HCEC 1CT (cell line): Measurements from ENCODE around the gene ZPBP2.
"Not testable (repeated sequence)": the region's sequence is repeated elsewhere in the genome, so short reads cannot be mapped to it uniquely, and the experiment has no call there.

Source experiments
- DNase-seq: peaks from one replicate; pipeline ENCODE4 v3.0.0-alpha.2; 2017

ZPBP2 gene

GRCh38 chr17:39867880-39868553, at the start of gene ZPBP2:
Gene ZPBP2, plus strand, starts transcription at chr17:39868202. Its CDS starts 153 bp downstream, at chr17:39868355.
- DNase-seq, result no peak

GRCh38 chr17:39818358-39819000, 49.5 kb upstream of the ZPBP2 start:
- no peak for DNase-seq

- DNase-seq, result no peak
Observed at GRCh38 chr17:39820541-39820940, 47.5 kb upstream of the ZPBP2 start.

GRCh38 chr17:39820987-39821386, 47.0 kb upstream of the ZPBP2 start:
- no peak for DNase-seq

- DNase-seq, result no peak
Observed at GRCh38 chr17:39822051-39822451, 46.0 kb upstream of the ZPBP2 start.

- DNase-seq, result no peak
Observed at GRCh38 chr17:39823407-39824054, 44.5 kb upstream of the ZPBP2 start.

- no peak for DNase-seq
Observed at GRCh38 chr17:39826334-39826733, 41.7 kb upstream of the ZPBP2 start.

- no peak for DNase-seq
Observed at GRCh38 chr17:39828443-39828842, 39.6 kb upstream of the ZPBP2 start.

GRCh38 chr17:39831588-39831987, 36.4 kb upstream of the ZPBP2 start:
- no peak for DNase-seq

- DNase-seq, result no peak
Observed at GRCh38 chr17:39834017-39834416, 34.0 kb upstream of the ZPBP2 start.

- DNase-seq, result no peak
Observed at GRCh38 chr17:39835038-39835786, 32.8 kb upstream of the ZPBP2 start.

- no peak for DNase-seq
Observed at GRCh38 chr17:39836117-39836516, 31.9 kb upstream of the ZPBP2 start.

GRCh38 chr17:39838057-39838456, 29.9 kb upstream of the ZPBP2 start:
- DNase-seq, result no peak

- DNase-seq, result no peak
Observed at GRCh38 chr17:39838784-39839183, 29.2 kb upstream of the ZPBP2 start.

GRCh38 chr17:39841134-39841683, 26.8 kb upstream of the ZPBP2 start:
- DNase-seq, result no peak

GRCh38 chr17:39845052-39845846, 22.8 kb upstream of the ZPBP2 start:
- DNase-seq, result peak; percentile 10

- no peak for DNase-seq
Observed at GRCh38 chr17:39846205-39846604, 21.8 kb upstream of the ZPBP2 start.

- DNase-seq, result no peak
Observed at GRCh38 chr17:39848600-39848999, 19.4 kb upstream of the ZPBP2 start.

- DNase-seq, result not testable (repeated sequence)
Observed at GRCh38 chr17:39850186-39850585, 17.8 kb upstream of the ZPBP2 start.

- DNase-seq, result no peak
Observed at GRCh38 chr17:39852239-39852638, 15.8 kb upstream of the ZPBP2 start.

- no peak for DNase-seq
Observed at GRCh38 chr17:39854909-39855308, 13.1 kb upstream of the ZPBP2 start.
